ENCODE data around the gene ITGB5. TPM values are rescaled to one million over a fixed set of nuclear protein-coding genes. Genes with fewer than 3 reads are reported as not detected.

The ITGB5 gene
- total RNA-seq, 4 donors from 2014 or later: 114 to 217 (median 193) TPM

DNA sequence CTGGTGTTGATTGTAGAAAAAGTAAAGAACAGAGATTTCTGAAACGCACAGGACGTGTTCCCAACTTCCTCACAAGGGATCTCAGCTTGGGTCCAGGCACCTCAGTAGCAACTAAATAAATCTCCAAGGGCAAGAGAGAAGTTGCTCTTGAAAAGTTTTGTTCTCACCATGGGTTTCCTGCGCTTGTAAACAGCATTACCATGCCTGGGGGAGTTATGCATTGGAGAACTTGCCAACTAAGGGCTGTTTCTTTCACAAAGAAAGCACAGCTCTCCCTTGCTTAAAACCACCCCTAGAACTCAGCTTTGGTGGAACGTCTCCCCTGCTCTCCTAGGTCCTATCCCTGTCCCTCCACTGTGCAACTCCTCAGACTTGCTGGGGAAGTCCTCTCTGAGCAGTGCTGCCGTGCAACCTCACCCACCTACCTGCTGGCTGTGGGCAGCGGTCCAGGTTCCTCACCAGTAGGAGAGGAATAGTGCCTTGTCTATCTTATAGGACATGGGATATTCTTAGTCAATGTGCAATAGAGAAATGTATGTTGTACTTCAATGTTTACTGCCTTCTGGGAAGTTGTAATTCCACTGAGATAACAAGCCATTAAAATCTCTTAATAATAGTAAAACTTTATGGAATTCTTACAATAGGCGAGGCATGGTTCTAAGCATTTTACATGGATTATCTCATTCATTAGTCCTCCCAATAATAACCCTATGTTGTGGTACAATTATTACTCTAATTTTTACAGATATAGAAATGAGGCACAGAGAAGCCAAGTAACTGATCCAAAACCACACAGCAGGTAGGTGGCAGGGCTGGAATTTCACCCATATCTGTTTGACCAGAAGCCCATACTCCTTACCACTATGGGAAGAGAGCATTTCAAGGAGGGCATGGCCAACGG, 105.4 kb downstream of the ITGB5 start:
- TF ChIP-seq POLR2A (IDR thresholded peaks at IDR 0.05) (no peak), EP300 (IDR thresholded peaks at IDR 0.05) (no peak)
- TF ChIP-seq, protein P1, sequence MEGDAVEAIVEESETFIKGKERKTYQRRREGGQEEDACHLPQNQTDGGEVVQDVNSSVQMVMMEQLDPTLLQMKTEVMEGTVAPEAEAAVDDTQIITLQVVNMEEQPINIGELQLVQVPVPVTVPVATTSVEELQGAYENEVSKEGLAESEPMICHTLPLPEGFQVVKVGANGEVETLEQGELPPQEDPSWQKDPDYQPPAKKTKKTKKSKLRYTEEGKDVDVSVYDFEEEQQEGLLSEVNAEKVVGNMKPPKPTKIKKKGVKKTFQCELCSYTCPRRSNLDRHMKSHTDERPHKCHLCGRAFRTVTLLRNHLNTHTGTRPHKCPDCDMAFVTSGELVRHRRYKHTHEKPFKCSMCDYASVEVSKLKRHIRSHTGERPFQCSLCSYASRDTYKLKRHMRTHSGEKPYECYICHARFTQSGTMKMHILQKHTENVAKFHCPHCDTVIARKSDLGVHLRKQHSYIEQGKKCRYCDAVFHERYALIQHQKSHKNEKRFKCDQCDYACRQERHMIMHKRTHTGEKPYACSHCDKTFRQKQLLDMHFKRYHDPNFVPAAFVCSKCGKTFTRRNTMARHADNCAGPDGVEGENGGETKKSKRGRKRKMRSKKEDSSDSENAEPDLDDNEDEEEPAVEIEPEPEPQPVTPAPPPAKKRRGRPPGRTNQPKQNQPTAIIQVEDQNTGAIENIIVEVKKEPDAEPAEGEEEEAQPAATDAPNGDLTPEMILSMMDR (IDR thresholded peaks at IDR 0.05): no peak
- no peak for DNase-seq (ENCODE audit: low spot score in 2 of 2)
- Histone ChIP-seq H3K4me1 (peaks cover 0 to 75% (median 31%) of the 10 kb centered on the region in 4 donors), H3K27ac (peak overlapping the region; percentile 75 to 91 (median 84)), H3K4me3 (no peak overlapping the region), H3K36me3 (peaks cover 0 to 7% (median 0%) of the 10 kb centered on the region in 3 donors), H3K27me3 (no peaks in the 10 kb centered on the region), H3K9me3 (no peaks in the 10 kb centered on the region)
- 55 to 72% methylated on average over 8 of the region's 8 CpGs for WGBS, 2 donors

DNA sequence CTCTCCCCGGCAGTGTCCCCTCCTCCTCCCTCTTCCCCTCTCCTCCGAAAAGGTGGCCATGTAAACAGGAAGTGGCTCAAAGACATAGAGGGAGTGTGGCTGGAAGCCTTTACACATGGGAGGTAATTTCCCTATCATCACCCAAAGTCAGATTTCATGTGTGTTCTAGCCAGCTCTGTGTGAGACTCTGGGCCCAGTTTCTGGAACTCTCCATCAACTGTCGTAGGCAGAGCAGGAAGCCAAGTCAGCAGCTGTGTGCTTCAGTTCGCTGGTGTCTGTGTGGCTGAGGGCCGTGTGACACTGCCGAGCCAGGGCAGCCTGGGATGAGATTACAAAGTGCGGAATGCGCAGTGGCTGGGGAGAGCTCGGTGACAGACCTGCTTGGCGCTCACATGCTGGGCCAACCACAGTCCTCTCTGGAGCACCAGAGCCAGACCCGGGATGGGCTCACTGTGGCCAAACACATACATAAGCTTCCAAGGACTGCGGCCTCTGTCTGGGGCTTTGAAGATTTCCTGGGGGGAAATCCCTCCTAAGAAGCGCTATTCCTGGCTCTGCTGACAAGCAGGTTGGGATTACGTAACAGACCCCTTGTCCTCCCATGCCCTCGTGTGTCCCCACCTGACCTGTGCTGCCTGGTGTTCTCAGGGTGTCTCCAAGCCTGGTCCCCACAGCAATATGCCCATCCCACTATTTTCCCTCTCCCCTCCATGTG, 106.2 kb downstream of the ITGB5 start:
- peak in 1 of 2 donors; percentile 11 for TF ChIP-seq POLR2A (IDR thresholded peaks at IDR 0.05)
- TF ChIP-seq EP300 (IDR thresholded peaks at IDR 0.05): peak in 1 of 2 donors; percentile 59
- TF ChIP-seq, protein P1 (IDR thresholded peaks at IDR 0.05): no peak
- Histone ChIP-seq H3K27me3 (no peaks in the 10 kb centered on the region), H3K4me3 (no peak overlapping the region), H3K36me3 (peaks cover 0 to 7% (median 0%) of the 10 kb centered on the region in 3 donors), H3K9me3 (no peaks in the 10 kb centered on the region), H3K27ac (peak overlapping the region; percentile 75 to 91 (median 84)), H3K4me1 (peaks cover 0 to 72% (median 26%) of the 10 kb centered on the region in 4 donors)
- WGBS, 2 donors: 28 to 34% methylated on average over 15 of the region's 15 CpGs
- DNase-seq (ENCODE audit: low spot score in 2 of 2): peak; percentile 60 to 78

DNA sequence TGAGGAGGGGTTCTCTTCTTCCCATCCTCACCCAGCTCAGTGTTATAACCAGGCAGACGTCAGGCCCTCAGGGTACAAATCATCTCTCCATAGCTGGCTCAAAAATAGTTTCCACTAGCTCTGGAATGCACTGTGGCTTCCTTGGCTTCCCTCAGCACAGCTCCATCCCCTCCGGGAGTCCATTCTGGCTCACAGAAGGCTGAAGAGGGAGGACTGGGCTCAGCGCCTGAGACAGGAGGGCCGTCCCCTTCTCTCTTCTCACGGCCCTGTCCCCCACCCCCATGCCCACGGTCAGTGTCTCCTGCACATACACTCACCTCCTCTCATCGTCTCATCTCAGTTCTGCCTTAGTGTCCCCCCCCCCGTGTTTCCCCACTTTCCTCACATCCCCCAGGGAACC, 106.8 kb downstream of the ITGB5 start:
- WGBS, 2 donors: 16% methylated on average over 8 of the region's 8 CpGs
- Histone ChIP-seq H3K4me3 (no peak overlapping the region), H3K4me1 (peaks cover 0 to 73% (median 26%) of the 10 kb centered on the region in 4 donors), H3K9me3 (no peaks in the 10 kb centered on the region), H3K27ac (peak overlapping the region; percentile 75 to 91 (median 84)), H3K36me3 (peaks cover 0 to 7% (median 0%) of the 10 kb centered on the region in 3 donors), H3K27me3 (no peaks in the 10 kb centered on the region)
- DNase-seq (ENCODE audit: low spot score in 2 of 2): peak; percentile 59 to 73
- TF ChIP-seq EP300 (IDR thresholded peaks at IDR 0.05): no peak
- TF ChIP-seq, protein P1 (IDR thresholded peaks at IDR 0.05): no peak
- no peak for TF ChIP-seq POLR2A (IDR thresholded peaks at IDR 0.05)

DNA sequence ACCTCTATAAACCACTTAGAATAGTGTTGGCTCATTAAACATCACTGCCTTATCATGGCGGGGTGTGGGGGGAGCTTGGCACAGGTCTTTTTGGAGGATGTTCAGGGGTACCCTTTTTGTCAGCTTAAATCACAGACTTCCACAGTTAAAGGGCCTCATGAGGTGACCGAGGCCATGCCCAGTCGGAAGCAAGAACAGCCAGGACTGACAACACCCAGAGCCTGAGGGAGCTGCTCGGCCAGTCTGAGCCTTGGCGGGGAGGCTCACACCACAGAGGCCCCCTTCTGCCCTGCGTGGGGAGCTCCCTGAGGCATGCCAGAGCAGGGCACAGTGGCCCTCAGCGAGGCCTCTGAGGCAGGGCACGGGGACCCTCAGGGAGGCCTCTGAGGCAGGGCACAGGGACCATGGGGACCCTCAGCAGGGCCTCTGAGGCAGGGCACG, 107.4 kb downstream of the ITGB5 start:
- TF ChIP-seq, protein P1 (IDR thresholded peaks at IDR 0.05): no peak
- no peak for TF ChIP-seq EP300 (IDR thresholded peaks at IDR 0.05)
- no peak for TF ChIP-seq POLR2A (IDR thresholded peaks at IDR 0.05)
- DNase-seq (ENCODE audit: low spot score in 2 of 2): no peak
- Histone ChIP-seq H3K36me3 (peaks cover 0 to 7% (median 0%) of the 10 kb centered on the region in 3 donors), H3K9me3 (no peaks in the 10 kb centered on the region), H3K27me3 (no peaks in the 10 kb centered on the region), H3K27ac (peak overlapping the region; percentile 75 to 91 (median 84)), H3K4me3 (no peak overlapping the region), H3K4me1 (peaks cover 0 to 74% (median 29%) of the 10 kb centered on the region in 4 donors)
- whole genome bisulfite sequencing, 2 donors: 64 to 69% methylated on average over 4 to 6 of the region's 9 CpGs
